ENCODE results near the gene LCN10.

The LCN10 gene

DNA sequence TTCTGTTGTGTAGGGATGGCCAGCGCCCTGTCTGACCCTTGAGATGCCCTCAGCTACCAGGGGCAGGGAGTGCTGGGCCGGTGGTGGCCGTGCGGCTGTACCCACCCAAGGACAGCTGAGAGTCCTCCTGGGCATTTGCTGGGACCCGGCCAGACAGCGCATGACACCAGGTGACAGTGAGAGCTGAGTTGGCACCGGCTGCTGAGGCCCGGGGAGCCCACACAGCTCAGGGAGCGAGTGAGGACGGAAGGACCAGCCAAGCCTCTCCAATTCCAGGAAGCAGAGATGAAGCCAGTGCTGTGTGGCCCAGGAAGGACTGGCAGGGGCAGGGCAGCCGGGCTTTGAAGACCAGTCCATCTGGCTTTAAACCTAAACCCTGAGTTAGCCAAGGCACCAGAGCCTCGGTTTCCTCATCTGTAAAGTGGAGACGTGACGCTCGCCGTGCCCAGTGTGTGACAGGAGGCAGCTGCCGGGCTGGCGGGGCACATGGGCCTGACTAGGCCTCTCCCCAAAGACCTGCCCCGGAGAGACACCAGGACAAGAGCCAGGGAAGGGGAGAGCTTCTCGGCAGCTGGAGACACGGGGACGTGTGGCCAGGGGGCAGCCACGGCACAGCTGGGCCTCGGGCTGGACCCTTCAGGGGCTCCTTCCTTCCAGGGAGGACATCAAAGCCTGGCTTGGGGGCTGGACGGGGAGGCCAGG lies 52.5 kb downstream of the LCN10 start:
- in situ Hi-C loops (cut with MboI; ENCODE audit: low sequenced_read_pairs): no loop called here

DNA sequence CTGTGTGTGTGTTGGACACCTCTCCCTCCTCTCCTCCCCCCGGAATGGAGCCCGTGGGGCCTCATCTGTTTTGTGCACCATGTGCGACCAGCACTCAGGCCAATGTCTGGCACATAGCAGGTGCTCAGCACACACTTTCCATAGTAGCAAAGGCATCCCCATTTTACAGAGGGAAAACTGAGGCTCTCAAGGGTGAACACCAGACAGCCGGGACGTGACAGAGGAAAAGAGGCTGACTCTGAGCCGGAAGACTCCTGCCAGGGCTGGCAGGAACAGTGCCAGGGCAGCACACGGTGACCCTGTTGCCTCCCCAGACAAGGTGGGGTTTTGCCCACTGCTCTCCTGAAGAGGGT lies 53.7 kb downstream of the LCN10 start:
- in situ Hi-C loops (cut with MboI; ENCODE audit: low sequenced_read_pairs): no loop called here

DNA sequence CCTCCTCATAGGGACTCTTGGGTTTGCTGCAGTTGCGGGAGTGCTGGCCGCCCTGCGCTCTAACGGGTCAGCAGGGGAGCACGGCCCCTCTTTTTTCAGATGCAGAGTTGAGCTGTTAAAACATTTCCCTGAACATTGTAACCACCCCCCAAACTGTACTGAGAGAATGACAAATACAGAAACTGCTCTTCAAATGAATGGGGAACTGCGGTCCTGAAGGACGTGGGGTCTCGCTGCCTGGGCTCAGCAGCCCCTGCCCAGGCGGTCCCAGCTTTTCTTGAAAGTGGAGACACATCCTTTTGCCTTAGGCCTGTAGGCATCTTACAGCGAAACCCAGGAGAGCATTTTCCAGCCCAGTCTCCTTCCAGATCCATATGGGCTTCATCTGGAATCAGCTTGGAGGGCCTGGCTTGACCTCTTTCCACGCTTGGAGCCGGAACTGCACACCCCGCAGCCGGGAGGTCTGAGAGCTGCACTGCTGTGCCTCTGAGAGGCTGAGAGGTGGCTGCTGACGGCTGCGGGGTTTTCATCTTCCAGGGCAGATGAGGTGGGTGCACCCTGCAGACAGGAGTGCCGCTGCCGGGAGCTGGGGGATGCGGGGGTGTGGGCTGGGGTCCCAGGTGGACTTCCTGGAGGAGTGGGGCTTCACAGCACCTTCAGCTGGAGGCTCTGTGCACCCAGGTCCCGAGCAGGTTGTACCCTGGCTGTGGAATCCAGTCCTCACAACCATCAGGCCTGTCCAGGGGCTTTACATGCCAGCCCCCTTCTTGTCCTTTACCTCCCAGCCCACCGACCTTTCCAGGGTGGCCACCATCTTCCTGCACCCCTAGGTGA lies 54.2 kb downstream of the LCN10 start:
- in situ Hi-C loops (cut with MboI; ENCODE audit: low sequenced_read_pairs): no loop called here
